Prostate gland (tissue), 2 donors: ENCODE data around the gene VWA8.

Experiments
- CTCF ChIP-seq, 4 experiments: fragments of 200-600 bp in 2 of 4; fragments of 450-650 bp in 2 of 4; sonication (generic) in 2 of 4; IDR thresholded peaks; 1 replicate in 3 of 4; 2 replicates in 1 of 4; pipeline ENCODE4 v1.5.1; 2016 to 2019; ENCODE audit warnings: antibody characterized with exemption in 4 of 4, mild to moderate bottlenecking in 2 of 4, moderate library complexity in 2 of 4
- POLR2A ChIP-seq: fragments of 450-650 bp; IDR thresholded peaks from one replicate; pipeline ENCODE4 v1.6.1; 2016; ENCODE audit warnings: antibody characterized with exemption, mild to moderate bottlenecking
- POLR2AphosphoS5 ChIP-seq: sonication (generic); formaldehyde crosslinking; IDR thresholded peaks from one replicate; pipeline ENCODE4 v1.6.1; 2017; ENCODE audit warnings: antibody characterized with exemption

- no peak for TF ChIP-seq CTCF (IDR thresholded peaks at IDR 0.05)
- TF ChIP-seq POLR2A = no peak
- no peak for TF ChIP-seq POLR2AphosphoS5
Measured at GRCh38 chr13:41937388-41937787, 23.5 kb downstream of the VWA8 start.
